Stimulated activated CD8-positive, alpha-beta memory T cell treated with anti-CD3 and anti-CD28 coated beads, Interleukin-15, amount 100 ng/mL, for 1 hour (primary cell): ENCODE measurements around the gene ATP11A.

ENCODE experiments used
- DNase-seq: peaks from one replicate; pipeline ENCODE4 v3.0.0-alpha.2; 2020; ENCODE audit warnings: low read depth

The ATP11A gene

GRCh38 chr13:112907286-112907685 is 217.4 kb downstream of the ATP11A start:
- no peak for DNase-seq

- DNase-seq: no peak
These were observed 218.1 kb downstream of the ATP11A start for GRCh38 chr13:112907871-112908331.

- no peak for DNase-seq
These were observed 218.5 kb downstream of the ATP11A start for GRCh38 chr13:112908342-112908741.

- DNase-seq: no peak
These were observed 220.2 kb downstream of the ATP11A start for GRCh38 chr13:112910016-112910415.

- no peak for DNase-seq
These were observed 220.9 kb downstream of the ATP11A start for GRCh38 chr13:112910616-112911280.

GRCh38 chr13:112911285-112911701 is 221.5 kb downstream of the ATP11A start:
- DNase-seq: no peak

- DNase-seq: no peak
These were observed 222.0 kb downstream of the ATP11A start for GRCh38 chr13:112911883-112912282.

- DNase-seq: no peak
These were observed 223.0 kb downstream of the ATP11A start for GRCh38 chr13:112912726-112913440.

GRCh38 chr13:112916296-112916695 is 226.5 kb downstream of the ATP11A start:
- DNase-seq: no peak

GRCh38 chr13:112917056-112917664 is 227.3 kb downstream of the ATP11A start:
- DNase-seq: no peak

GRCh38 chr13:112917737-112918136 is 227.9 kb downstream of the ATP11A start:
- DNase-seq: no peak

GRCh38 chr13:112918266-112918665 is 228.4 kb downstream of the ATP11A start:
- DNase-seq: no peak

- DNase-seq: no peak
These were observed 228.9 kb downstream of the ATP11A start for GRCh38 chr13:112918746-112919145.

- DNase-seq: no peak
These were observed 234.1 kb downstream of the ATP11A start for GRCh38 chr13:112923962-112924361.

- DNase-seq: no peak
These were observed 234.5 kb downstream of the ATP11A start for GRCh38 chr13:112924365-112924764.

- DNase-seq: no peak
These were observed 236.2 kb downstream of the ATP11A start for GRCh38 chr13:112926003-112926402.

- DNase-seq: no peak
These were observed 237.2 kb downstream of the ATP11A start for GRCh38 chr13:112926993-112927392.

- no peak for DNase-seq
These were observed 238.5 kb downstream of the ATP11A start for GRCh38 chr13:112928020-112928971.

GRCh38 chr13:112928972-112929782 is 239.3 kb downstream of the ATP11A start:
- no peak for DNase-seq

- no peak for DNase-seq
These were observed 239.9 kb downstream of the ATP11A start for GRCh38 chr13:112929783-112930055.

- no peak for DNase-seq
These were observed 240.4 kb downstream of the ATP11A start for GRCh38 chr13:112930192-112930591.
